H1 (cell line): ENCODE data around the gene CKLF. TPM values are rescaled to one million over a fixed set of nuclear protein-coding genes. Genes with fewer than 3 reads are reported as not detected.
A peak's percentile ranks its signal among the peaks of the same experiment; 100 is the strongest.

Experiments
- CTCF ChIP-seq, 3 experiments: IDR thresholded peaks; 1 replicate in 2 of 3; 2 replicates in 1 of 3; pipeline versions ENCODE4 v1.5.1 to v1.6.1; 2011; ENCODE audit warnings: low read length in 3 of 3, mild to moderate bottlenecking in 3 of 3, inconsistent platforms in 2 of 3, low read depth in 1 of 3, moderate library complexity in 1 of 3; ENCODE audit not compliant: insufficient read depth in 1 of 3; ENCODE audit errors: control extremely low read depth in 1 of 3
- FOSL1 ChIP-seq: IDR thresholded peaks from 2 replicates; pipeline ENCODE4 v1.6.1; 2011; ENCODE audit warnings: mild to moderate bottlenecking, low read depth, low read length, moderate library complexity; ENCODE audit not compliant: insufficient read depth
- JUN ChIP-seq: IDR thresholded peaks from 2 replicates; pipeline ENCODE4 v1.6.1; 2011; ENCODE audit warnings: low read depth, mild to moderate bottlenecking, improper control_type of control experiment, low read length
- JUND ChIP-seq: IDR thresholded peaks from 2 replicates; pipeline ENCODE4 v1.6.1; 2011; ENCODE audit warnings: mild to moderate bottlenecking, improper control_type of control experiment, low read length
- KDM1A ChIP-seq: fragments of 200-600, 300-600 bp; sonication (generic); IDR thresholded peaks from 2 replicates; pipeline ENCODE4 v1.7.1; 2016; ENCODE audit warnings: mild to moderate bottlenecking, low read length, borderline replicate concordance
- MAFK ChIP-seq: IDR thresholded peaks from 2 replicates; pipeline ENCODE4 v1.6.1; 2012; ENCODE audit warnings: low read depth, mild to moderate bottlenecking, improper control_type of control experiment, low read length
- MAX ChIP-seq: IDR thresholded peaks from 2 replicates; pipeline ENCODE4 v1.6.1; 2012; ENCODE audit warnings: inconsistent platforms
- NANOG ChIP-seq: IDR thresholded peaks from 2 replicates; pipeline ENCODE4 v1.6.1; 2011; ENCODE audit warnings: low read length, low read depth, mild to moderate bottlenecking, inconsistent platforms; ENCODE audit not compliant: insufficient read depth, poor library complexity, severe bottlenecking
- PHF8 ChIP-seq: fragments of 200-600 bp; sonication (generic); conservative IDR thresholded peaks from 2 replicates; pipeline ENCODE4 v1.7.1; 2012; ENCODE audit warnings: low read depth, mild to moderate bottlenecking, inconsistent platforms, low read length, moderate library complexity
- SAP30 ChIP-seq: fragments of 300-600 bp; sonication (generic); IDR thresholded peaks from 2 replicates; pipeline ENCODE4 v1.7.1; 2012; ENCODE audit warnings: low read length, moderate library complexity, mild to moderate bottlenecking, inconsistent platforms; ENCODE audit not compliant: insufficient read depth, insufficient replicate concordance
- SIX5 ChIP-seq: IDR thresholded peaks from 2 replicates; pipeline ENCODE4 v1.6.1; 2011; ENCODE audit warnings: mild to moderate bottlenecking, low read depth, low read length
- SP4 ChIP-seq: IDR thresholded peaks from 2 replicates; pipeline ENCODE4 v1.6.1; 2012; ENCODE audit warnings: low read length, inconsistent platforms
- SRF ChIP-seq: IDR thresholded peaks from 2 replicates; pipeline ENCODE4 v1.6.1; 2011; ENCODE audit warnings: mild to moderate bottlenecking, low read depth, low read length, moderate library complexity
- SUZ12 ChIP-seq: fragments of 200-600 bp; sonication (generic); IDR thresholded peaks from 2 replicates; pipeline ENCODE4 v1.6.1; 2012; ENCODE audit warnings: mild to moderate bottlenecking, inconsistent platforms, low read length, moderate library complexity, mixed read lengths
- TAF1 ChIP-seq: IDR thresholded peaks from 2 replicates; pipeline ENCODE4 v1.6.1; 2011; ENCODE audit warnings: mild to moderate bottlenecking, low read depth, low read length
- TBP ChIP-seq: IDR thresholded peaks from 2 replicates; pipeline ENCODE4 v1.6.1; 2011; ENCODE audit warnings: low read depth, low read length, improper control_type of control experiment
- polyA plus RNA-seq, 7 experiments: library from polyadenylated mRNA; depleted of rRNA in 3 of 7; stranded (reverse) in 5 of 7; unstranded in 2 of 7; fragments of >200 nt in 5 of 7; fragments of 200-250 nt in 2 of 7; gene quantifications; 1 replicate in 5 of 7; 2 replicates in 1 of 7; 4 replicates in 1 of 7; pipeline versions ENCODE4 v1.2.1 to v1.2.3, GENCODE V29; 2011 to 2013; ENCODE audit warnings: missing spikeins in 2 of 7, mixed read lengths in 2 of 7
- total RNA-seq: library from RNA; stranded (reverse); fragmentation: NEBNext Ultra II Directional; extraction: Animal tissue kit (Norgen Biotek cat#: 25700); gene quantifications from 2 replicates; pipeline ENCODE4 v1.2.1, GENCODE V29; 2021
- TF ChIP-seq, protein P1 (sequence below): IDR thresholded peaks from 2 replicates; pipeline ENCODE4 v1.6.1; 2011; ENCODE audit warnings: low read depth, mild to moderate bottlenecking, low read length; ENCODE audit not compliant: insufficient read depth

Gene CKLF
- total and polyA plus RNA-seq, 2 of the 8 experiments (the other 6 are each of a cell fraction or from before 2014, with no cell fraction given), result 21.1 to 63.5 TPM

DNA sequence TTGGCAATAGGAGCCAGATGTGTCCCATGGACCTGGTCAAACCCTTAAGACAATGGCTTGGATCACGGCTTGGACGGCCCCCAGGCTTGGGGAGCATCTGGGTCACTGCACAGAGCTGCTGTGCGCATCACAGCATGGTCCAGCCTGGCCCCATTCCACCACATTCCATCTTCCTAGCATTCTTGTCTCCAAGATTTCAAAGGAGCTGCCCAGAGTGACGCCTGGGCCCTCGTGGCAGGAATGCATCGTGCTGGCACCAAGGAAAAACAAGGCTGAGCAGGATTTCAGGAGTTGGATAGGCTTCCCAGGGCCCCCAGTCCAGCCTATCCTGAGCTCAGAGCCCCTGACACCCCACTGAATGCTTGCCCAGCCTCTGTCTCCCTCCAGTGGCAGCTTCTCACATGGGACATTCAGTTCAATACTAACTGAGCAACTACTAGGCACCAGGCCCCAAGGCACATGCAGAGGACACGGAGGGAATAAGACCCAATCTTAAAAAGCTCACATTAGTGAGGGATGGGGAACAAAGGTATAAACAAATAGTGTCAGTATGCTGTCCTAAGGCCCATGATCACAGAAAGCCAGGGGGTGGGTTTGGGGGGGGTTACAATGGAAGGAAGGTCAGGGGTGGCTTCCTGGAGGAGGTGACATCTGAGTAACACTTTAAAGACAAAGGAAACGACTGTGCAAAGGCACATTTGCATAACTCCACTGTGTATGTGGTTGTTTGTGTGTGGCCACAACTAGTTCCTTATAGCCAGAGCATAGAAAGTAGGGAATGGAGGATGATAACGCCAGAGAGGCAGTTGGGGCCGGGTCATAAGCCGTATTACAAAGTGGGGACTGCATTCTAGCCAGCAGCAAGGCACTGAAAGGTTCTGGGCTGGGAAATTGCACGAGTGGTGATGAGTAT, 36.5 kb upstream of the CKLF start (continued):
- no peak for TF ChIP-seq SIX5
- TF ChIP-seq FOSL1, result no peak
- no peak; the same call in 1 of the 2 replicates for TF ChIP-seq MAX
- TF ChIP-seq TBP, result no peak
- no peak for TF ChIP-seq SP4
- TF ChIP-seq SUZ12, result no peak
- no peak for TF ChIP-seq PHF8
- TF ChIP-seq JUND, result no peak
- TF ChIP-seq, protein P1, sequence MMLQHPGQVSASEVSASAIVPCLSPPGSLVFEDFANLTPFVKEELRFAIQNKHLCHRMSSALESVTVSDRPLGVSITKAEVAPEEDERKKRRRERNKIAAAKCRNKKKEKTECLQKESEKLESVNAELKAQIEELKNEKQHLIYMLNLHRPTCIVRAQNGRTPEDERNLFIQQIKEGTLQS, result no peak
- no peak for TF ChIP-seq SAP30
- no peak for TF ChIP-seq TAF1
- TF ChIP-seq CTCF (IDR thresholded peaks at IDR 0.05; ENCODE audit: control extremely low read depth in 1 of 3, insufficient read depth in 1 of 3, low read depth in 1 of 3, low read length in 3 of 3), result peak; percentile 51 to 69 (median 67)
- no peak for TF ChIP-seq MAFK
- 0 out of 2 replicates have a peak, but pooled peaks have one; percentile 35 for TF ChIP-seq KDM1A
- TF ChIP-seq SRF, result no peak
- no peak for TF ChIP-seq JUN
- no peak for TF ChIP-seq NANOG
